ENCODE results near the gene CCL19. TPM values are rescaled to one million over a fixed set of nuclear protein-coding genes. Genes with fewer than 3 reads are reported as not detected.

CCL19 gene
- total RNA-seq, 1 experiment from 2014 or later, result not detected

- Histone ChIP-seq H2AFZ (ENCODE audit: low read length) (no peak within 1 kb of the TSS), H3K9ac (ENCODE audit: low read length) (no peak within 1 kb of the TSS), H3K9me3 (ENCODE audit: low read length) (no peaks in the 10 kb centered on the region), H3K9me2 (replicated peaks; ENCODE audit: low read length) (no peaks in the 10 kb centered on the region), H3F3A (ENCODE audit: low read length, unreplicated experiment) (no peaks in the 10 kb centered on the region), H3K4me1 (ENCODE audit: insufficient read depth, low read length) (peaks cover 6% of the 10 kb centered on the region), H3K79me2 (ENCODE audit: low read length) (no peaks in the 10 kb centered on the region), H3K27me3 (ENCODE audit: low read length) (no peaks in the 10 kb centered on the region), H4K20me1 (ENCODE audit: low read length) (no peaks in the 10 kb centered on the region), H3K36me3 (ENCODE audit: low read depth, low read length) (no peaks in the 10 kb centered on the region), H3K27ac (ENCODE audit: low read length) (no peak within 1 kb of the TSS), H3K4me3 (ENCODE audit: low read length) (no peak within 1 kb of the TSS), H3K4me2 (ENCODE audit: low read length) (no peak within 1 kb of the TSS)
- BruUV-seq (replicated peaks), result no TSS peak
- ChIA-PET POLR2A (ENCODE audit: unreplicated experiment) (interaction anchor here (0.5 kb wide), 1 partner anchor 441 kb away, joined by 10 read pairs; no protein-coding TSS in a partner anchor), CTCF (interaction anchor here (0.6 kb wide), 1 partner anchor 16 kb away, joined by 3 read pairs; no protein-coding TSS in a partner anchor)
- intact Hi-C loops (cut with micrococcal nuclease), result no loop called here
- ATAC-seq, result no peak
- DNase-seq, result no peak
- no peak for TF ChIP-seq EZH2 (IDR thresholded peaks at IDR 0.05; ENCODE audit: low read length, unreplicated experiment)
- no peak for TF ChIP-seq EZH2phosphoT487 (IDR thresholded peaks at IDR 0.05; ENCODE audit: borderline replicate concordance, low read length)
- TF ChIP-seq CTCF (conservative IDR thresholded peaks at IDR 0.05; ENCODE audit: low read depth, low read length), result no peak
Measured at GRCh38 chr9:34662526-34663302, 28.4 kb downstream of the CCL19 start, which contains the start of gene CCL27. TSS of gene CCL27 (minus strand) at chr9:34662657. CDS start at chr9:34662633, 24 bp downstream.

- ATAC-seq, result peak; percentile 60
- Histone ChIP-seq H3K36me3 (ENCODE audit: low read depth, low read length) (no peaks in the 10 kb centered on the region), H3F3A (ENCODE audit: low read length, unreplicated experiment) (no peaks in the 10 kb centered on the region), H3K4me2 (ENCODE audit: low read length) (no peak overlapping the region), H3K27ac (ENCODE audit: low read length) (no peak overlapping the region), H3K79me2 (ENCODE audit: low read length) (no peaks in the 10 kb centered on the region), H3K9me3 (ENCODE audit: low read length) (no peaks in the 10 kb centered on the region), H3K4me3 (ENCODE audit: low read length) (no peak overlapping the region), H4K20me1 (ENCODE audit: low read length) (no peaks in the 10 kb centered on the region), H3K4me1 (ENCODE audit: insufficient read depth, low read length) (peaks cover 3% of the 10 kb centered on the region; the same call in 1 of the 2 replicates), H3K9me2 (replicated peaks; ENCODE audit: low read length) (no peaks in the 10 kb centered on the region), H3K27me3 (ENCODE audit: low read length) (no peaks in the 10 kb centered on the region), H2AFZ (ENCODE audit: low read length) (no peak overlapping the region), H3K9ac (ENCODE audit: low read length) (no peak overlapping the region)
- ChIA-PET CTCF (no interaction called here), POLR2A (ENCODE audit: unreplicated experiment) (interaction anchor here (0.6 kb wide), 1 partner anchor 1008 kb away, joined by 13 read pairs; no protein-coding TSS in a partner anchor)
- TF ChIP-seq CTCF (conservative IDR thresholded peaks at IDR 0.05; ENCODE audit: low read depth, low read length) (no peak), EZH2phosphoT487 (IDR thresholded peaks at IDR 0.05; ENCODE audit: borderline replicate concordance, low read length) (no peak), EZH2 (IDR thresholded peaks at IDR 0.05; ENCODE audit: low read length, unreplicated experiment) (no peak)
- intact Hi-C loops (cut with micrococcal nuclease), result no loop called here
- no TSS peak for BruUV-seq (replicated peaks)
- peak; percentile 57 for DNase-seq
Measured at GRCh38 chr9:34659592-34660253, 31.4 kb downstream of the CCL19 start.
